C4-2B (cell line): ENCODE results near the gene HCST.

Experiments
- ZFX ChIP-seq: fragments of 450-650 bp; IDR thresholded peaks from 2 replicates; pipeline ENCODE4 v1.6.1; 2017
- TF ChIP-seq, protein P1 (sequence below): fragments of 450-650 bp; conservative IDR thresholded peaks from 2 replicates; pipeline ENCODE4 v1.5.1; 2017; ENCODE audit warnings: mild to moderate bottlenecking

- TF ChIP-seq, protein P1, sequence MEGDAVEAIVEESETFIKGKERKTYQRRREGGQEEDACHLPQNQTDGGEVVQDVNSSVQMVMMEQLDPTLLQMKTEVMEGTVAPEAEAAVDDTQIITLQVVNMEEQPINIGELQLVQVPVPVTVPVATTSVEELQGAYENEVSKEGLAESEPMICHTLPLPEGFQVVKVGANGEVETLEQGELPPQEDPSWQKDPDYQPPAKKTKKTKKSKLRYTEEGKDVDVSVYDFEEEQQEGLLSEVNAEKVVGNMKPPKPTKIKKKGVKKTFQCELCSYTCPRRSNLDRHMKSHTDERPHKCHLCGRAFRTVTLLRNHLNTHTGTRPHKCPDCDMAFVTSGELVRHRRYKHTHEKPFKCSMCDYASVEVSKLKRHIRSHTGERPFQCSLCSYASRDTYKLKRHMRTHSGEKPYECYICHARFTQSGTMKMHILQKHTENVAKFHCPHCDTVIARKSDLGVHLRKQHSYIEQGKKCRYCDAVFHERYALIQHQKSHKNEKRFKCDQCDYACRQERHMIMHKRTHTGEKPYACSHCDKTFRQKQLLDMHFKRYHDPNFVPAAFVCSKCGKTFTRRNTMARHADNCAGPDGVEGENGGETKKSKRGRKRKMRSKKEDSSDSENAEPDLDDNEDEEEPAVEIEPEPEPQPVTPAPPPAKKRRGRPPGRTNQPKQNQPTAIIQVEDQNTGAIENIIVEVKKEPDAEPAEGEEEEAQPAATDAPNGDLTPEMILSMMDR: no peak
- TF ChIP-seq ZFX: no peak
Measured at GRCh38 chr19:35868823-35869326, 33.5 kb upstream of the HCST start.
